SIG-M5 (cell line): ENCODE results near the gene RTL9.

ENCODE experiments used
- DNase-seq: peaks from one replicate; lab custom pipeline; 2025; lab: John Stamatoyannopoulos, UW

The RTL9 gene

DNA sequence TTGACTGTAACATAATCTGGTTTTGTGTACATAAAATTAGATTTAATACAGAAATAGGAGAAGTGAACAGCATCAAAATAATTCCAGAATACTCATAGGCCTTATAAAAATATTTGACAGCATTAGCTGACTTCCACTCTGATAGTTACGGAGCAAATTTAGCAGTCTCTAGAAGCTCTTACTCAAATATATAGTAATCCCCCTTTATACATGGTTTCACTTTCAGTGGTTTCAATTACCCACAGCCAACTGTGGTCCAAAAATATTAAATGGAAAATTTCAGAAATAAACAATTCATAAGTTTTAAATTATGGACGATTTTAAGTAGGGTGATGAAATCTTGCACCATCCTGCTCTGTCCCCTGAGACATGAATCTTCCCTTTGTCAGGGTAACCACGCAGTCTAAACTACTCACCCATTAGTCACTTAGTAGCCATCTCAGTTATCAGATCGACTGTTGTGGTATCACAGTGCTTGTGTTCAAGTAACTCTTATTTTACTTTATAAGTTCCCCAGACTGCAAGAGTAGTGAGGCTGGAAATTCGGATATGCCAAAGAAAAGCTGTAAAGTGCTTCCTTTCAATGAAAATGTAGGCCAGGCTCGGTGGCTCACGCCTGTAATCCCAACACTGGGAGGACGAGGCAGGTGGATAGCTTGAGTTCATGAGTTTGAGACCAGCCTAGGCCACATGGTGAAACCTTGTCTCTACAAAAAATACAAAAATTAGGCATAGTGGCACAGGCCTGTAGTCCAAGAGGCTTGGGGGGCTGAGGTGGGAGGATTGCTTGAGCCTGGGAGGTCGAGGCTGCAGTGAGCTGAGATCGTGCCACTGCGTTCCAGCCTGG lies 17.2 kb upstream of the RTL9 start:
- DNase-seq: no peak

DNA sequence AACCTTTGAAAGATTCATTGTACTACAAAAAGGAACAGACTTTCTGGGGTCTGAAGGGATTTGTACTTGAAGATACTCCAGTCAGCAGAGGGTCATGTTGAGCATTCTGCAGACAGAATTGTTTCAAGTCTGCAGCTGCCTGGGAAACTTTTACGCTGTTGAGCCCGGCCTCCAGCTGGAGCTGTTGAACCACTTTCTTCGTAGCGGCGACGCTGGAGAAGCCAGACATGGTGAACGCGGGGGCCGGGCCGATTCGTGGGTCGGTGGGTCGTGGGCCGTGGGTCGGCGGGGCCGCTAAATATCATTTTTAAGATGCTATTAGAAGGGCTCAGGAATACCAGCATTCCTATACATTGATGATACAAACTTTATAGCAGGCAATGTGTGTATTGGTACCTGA lies 12.0 kb upstream of the RTL9 start:
- DNase-seq: no peak

DNA sequence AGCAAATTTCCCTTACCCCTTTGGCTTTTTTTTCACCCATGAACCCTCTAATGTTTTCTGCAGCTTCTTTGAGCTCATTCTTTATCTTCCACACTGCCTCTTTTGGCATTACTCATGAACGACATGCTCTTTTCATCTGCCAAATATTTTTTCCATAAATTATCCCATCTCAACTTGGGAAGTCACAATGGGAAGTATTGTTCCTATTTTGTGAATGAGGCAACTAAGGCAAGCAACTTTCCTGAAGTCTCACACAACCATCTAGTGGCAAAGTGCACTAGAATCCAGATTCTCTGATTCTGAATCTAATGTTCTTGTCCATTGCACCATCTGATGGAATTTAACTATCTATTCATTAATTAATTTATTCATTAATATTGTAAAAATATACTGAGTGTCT lies 625 bp downstream of the RTL9 start:
- DNase-seq: no peak

DNA sequence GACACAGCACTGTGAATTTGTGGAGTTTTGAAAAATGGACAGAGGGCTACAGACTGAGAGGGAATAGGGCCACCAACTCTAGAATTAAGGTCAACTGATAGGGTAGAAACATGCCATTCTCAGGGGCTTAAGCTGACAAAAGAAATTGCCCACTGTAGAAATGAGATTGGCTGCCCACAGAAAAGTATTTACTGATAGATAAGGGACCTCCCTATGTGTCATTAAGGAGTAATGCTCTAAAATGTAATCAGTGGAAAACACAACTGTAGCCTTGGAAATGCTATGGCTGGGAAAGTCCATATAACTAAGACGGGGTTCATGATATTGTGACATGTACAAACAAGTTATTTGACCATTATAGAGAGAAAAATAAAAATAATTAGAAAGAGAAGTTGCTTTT lies 4.6 kb downstream of the RTL9 start:
- no peak for DNase-seq

DNA sequence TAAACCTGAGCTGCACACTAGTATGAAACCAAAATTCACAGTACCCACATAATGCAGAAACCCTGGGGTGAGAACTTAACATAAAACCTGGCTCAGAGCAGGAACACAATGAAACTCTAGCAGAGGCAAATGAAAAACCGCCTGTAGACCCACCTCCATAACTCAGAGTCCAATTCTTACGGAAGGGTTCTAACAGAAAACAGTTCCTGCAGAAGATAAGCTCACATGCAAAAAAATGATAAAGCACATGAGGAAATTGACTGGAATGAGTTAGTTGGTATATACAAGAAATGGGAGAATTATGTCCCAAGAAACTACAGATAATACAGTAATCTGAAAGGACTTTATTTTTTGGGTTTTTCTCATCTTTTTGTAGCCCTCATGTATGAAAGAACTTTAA lies 14.7 kb downstream of the RTL9 start:
- no peak for DNase-seq

DNA sequence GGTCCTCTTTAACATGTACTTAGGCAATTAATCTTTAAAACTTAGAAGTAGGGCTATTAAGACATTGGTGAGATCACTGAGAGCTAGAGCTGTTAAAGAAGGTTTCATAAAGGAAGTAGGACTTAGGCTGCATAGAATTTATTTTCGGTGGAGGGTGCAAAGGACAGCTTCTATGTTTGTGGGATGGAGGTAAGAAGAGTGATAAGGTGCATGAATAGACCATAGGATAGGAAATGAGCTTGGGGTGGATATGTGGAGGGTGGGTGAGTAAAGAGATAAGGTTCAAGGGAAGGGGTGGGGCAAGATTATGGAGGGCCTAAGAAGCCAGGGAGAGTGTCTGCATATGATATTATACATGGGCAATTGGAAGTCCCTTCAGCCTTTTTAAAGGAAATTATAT lies 15.9 kb downstream of the RTL9 start:
- DNase-seq: no peak

GRCh38 chrX:110381216-110381615 lies 22.6 kb downstream of the RTL9 start:
- DNase-seq: no peak

DNA sequence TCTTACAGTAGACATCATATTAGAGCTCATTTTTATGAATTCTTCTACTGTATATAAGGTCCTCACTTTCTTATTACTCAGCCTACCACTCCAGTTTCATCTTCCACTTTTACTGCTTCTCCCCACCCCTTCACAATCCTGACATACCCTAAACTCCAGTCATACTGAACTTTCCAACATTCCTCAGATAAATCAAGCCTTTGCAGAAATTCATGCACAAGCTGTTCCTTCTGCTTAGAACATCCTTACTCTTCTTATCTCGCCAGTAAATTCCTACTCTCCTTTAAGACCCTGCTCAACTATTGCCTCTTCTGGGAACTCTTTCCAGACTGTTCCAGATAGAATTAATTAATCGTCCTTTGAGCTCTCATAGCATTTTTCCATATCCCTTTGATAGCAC lies 24.8 kb downstream of the RTL9 start:
- no peak for DNase-seq

DNA sequence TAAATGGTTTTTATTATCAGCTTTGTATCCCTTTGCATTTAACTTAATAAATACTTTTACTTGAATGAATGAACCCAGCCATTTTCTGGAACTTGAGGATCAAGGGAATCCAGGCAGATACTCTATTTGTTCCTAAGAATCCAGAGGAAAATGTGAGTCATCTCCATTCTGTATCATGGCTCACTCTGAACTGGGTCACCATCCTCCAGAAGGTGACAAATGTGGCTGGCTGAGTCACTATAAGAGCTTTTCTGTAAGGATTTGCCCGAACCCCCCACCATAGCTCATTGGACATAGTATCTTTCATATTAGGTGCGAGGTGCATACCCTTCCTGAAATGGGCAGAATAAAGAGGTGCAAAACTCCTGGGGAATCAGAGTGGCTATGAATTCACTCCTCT lies 25.8 kb downstream of the RTL9 start:
- no peak for DNase-seq

DNA sequence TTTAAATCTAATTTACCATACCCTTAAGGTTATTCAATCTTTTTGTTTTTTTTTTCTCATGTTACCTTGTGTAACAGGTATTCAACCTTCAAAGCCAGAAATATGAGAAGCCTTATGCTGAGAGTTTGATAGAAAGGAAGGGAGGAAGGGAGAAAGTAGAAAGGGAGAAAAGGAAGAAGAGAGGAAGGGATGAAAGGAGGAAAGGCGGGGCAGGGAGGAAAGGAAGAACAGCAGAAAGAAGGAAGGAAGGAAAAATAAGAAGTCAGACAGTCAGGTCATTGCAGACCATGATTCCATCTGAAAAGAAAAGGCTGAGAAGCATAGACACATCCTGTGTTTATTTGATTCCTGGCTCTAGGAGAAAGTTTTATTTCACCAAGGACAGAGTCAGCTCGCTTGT lies 30.9 kb downstream of the RTL9 start:
- no peak for DNase-seq

GRCh38 chrX:110391086-110391485 lies 32.4 kb downstream of the RTL9 start:
- no peak for DNase-seq

DNA sequence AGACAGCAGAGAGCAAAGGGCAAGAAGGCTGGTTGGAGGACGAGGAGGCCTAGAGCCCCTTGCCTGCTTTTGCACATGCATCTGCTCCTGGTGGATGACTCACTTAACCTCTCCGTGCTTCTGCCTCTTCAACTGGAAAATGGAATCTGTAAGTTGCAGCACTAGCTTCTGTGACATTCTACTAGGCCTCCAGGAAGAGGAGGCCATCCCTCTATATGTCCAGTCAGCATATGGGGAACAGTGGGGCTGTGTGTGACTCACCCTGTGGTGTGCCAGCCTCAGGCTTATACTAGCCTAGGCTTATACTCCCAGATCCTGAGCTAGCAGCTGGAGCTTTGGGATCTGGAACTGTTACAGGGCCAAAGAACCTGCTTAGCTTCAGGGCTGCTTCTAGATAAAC lies 36.0 kb downstream of the RTL9 start:
- DNase-seq: no peak

DNA sequence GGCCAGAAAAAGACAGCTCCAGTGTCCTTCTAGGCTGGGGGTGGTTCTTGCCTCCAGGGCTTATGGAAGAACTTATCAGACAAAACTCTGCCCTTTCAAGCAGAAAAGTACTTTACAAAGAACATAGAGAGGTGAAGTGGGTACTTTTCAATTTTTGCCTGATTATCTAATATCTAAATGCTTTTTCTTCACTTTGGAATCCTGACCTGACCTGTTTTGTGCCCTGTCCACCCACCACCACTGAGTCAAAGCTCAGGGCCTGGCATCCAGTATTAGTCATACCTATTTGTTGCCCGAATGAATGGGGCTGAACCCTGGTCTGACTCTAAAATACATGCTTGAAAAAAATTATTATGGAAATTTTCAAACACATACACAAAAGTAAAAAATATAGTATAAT lies 37.2 kb downstream of the RTL9 start:
- no peak for DNase-seq

- no peak for DNase-seq
Observed at GRCh38 chrX:110396735-110397134, 38.1 kb downstream of the RTL9 start.

DNA sequence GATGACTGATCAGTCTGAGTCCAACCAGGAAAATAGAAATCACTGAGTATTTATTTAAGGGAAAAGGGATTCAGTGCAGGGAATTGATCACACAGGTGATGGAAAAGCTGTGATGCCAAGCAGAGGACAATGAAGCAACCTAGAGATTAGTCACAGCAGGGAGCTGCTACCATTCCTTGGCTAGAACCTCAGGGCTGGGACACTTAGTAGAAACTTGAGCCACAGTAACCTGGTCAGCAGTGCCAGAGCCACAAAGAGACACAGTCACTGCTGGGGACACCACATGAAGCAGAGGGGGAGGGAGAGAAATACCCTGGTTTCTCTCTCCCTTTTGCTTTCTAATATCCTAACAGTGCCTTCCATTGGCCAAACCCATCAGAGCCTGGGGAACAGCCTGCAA lies 38.7 kb downstream of the RTL9 start:
- DNase-seq: no peak

- DNase-seq: no peak
Observed at GRCh38 chrX:110397904-110398303, 39.3 kb downstream of the RTL9 start.

DNA sequence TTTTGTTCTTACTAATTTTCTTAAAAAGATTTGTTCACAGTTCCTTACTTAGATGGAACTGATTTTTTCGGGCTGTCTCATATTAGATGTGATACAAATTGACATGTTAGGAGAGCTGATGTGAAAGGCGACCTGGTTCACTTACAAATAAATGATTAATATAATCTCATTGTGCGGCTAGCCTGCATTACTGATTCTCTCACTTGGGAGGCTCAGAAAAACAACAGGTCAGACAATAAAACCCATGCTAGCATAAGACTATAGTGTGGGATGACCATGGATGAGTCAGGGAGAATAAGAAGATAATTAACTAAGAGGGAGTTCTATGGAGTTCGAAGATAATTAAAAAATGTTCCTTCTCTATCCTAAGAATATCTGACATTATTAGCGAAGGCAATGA lies 40.8 kb downstream of the RTL9 start:
- DNase-seq: no peak

GRCh38 chrX:110399966-110400365 lies 41.3 kb downstream of the RTL9 start:
- no peak for DNase-seq

GRCh38 chrX:110401135-110401534 lies 42.5 kb downstream of the RTL9 start:
- no peak for DNase-seq

GRCh38 chrX:110402091-110402849 lies 43.6 kb downstream of the RTL9 start:
- no peak for DNase-seq

- DNase-seq: no peak
Observed at GRCh38 chrX:110402850-110403221, 44.2 kb downstream of the RTL9 start.

DNA sequence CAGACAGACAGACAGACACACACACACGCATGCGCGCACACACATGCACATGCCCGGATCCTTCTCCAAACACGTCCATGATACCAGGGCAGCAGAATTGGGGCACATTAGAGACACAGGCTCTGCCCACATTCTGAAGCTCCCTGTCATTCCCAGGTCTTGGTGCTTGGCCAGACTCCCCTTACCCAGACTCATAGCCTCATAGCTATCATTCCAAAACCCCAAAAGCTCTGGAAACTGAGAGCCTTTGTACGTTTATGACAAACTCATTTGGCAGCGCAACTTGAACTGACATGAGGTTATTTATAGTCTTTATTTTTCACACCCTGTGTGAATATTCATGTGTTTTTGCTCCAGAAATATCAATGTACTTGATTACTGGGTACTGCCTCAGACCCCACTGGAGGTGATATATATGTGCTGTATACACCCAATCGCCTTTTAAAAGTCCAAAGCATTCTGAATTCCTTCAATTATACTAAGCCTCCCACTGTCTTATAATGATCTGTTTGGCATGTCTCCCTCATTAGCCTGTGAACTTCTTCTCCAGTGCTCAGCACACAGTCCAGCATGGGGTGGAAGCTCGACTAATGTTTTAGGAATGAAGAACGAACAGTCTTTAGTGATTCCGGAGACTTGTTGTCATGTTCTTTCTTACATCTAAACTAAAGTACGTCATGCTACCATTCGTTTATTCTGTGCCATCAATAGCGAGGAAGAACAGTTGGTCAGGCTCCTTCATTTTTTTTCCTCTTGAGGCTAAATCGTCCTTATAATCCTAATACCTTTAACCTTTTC lies 45.0 kb downstream of the RTL9 start:
- no peak for DNase-seq

DNA sequence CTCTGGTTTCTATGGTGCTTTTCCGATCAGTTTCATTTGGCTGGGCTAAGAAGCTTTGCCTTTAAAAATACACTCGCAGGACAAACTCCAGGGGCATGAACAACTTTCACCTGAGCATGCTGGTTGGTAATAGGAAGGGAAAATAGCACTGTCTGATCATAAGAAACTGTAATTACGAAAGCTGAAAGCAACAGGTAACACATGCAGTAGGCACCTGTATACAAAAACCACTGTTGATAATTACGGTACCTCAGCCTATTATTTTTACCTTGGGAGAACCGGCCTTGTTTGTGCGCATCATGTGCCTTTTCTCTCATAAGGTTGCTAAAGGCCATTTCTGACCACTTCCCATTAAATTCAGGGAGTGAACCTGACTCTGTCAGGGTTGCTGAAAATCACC lies 45.7 kb downstream of the RTL9 start:
- no peak for DNase-seq
